UCSD-AML1 (cell line): ENCODE results near the gene ZNF700.
"Not testable (repeated sequence)": the region's sequence is repeated elsewhere in the genome, so short reads cannot be mapped to it uniquely, and the experiment has no call there.

Source experiments
- DNase-seq: peaks from one replicate; lab custom pipeline; 2025; ENCODE audit not compliant: unreplicated experiment; lab: John Stamatoyannopoulos, UW

ZNF700 gene

GRCh38 chr19:11924886-11925650 lies at the start of gene ZNF700:
Gene ZNF700 (plus strand): TSS chr19:11925107. CDS start chr19:11925211, 104 bp downstream.
- DNase-seq = peak; percentile 89

DNA sequence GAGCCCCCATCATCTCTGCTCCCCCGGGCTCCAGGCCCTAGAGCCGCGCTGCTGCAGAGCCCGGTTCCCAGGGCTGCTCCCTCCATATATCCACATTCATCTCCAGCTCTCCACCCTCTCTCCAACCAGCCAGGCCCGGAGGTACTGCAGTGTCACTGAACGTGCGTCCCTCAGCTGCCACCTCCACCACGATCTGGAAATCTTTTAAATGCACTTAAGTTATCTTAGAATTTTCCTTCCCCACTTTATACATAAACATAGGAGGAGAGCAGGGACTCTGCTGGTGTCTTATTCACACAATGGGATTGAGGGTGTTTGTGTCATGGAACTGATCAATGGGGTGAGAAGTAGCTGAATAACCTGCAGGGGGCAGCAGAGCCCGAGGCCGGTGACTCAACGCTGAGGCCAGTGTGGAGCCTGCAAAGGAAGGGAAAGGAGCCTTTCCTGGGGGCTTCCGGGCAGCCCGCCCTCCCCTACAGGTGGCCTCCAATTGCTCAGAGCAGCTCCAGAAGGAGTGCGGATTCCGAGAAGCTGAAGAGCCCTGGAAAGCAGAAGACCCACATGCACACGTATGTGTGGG lies 45.1 kb upstream of the ZNF700 start:
- DNase-seq = peak; percentile 34

DNA sequence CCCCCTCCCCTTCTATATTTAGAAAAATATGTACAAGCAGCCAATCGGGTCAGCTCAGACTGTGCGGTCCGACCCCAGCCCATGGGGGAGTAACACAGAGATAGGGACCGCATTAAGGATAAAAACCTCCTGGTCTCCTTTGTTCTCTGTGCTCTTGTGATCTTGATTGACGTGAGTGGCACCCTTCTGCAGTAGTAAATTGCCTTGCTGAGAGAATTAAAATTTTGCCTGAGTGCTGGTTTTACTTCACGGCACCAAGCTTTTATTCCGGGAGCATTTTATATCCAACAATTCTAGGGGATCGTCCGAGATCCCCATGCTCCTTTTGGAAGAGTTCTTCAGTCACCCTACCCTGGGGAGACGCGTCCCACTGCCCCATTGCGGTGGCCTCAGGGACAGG lies 44.3 kb upstream of the ZNF700 start:
- DNase-seq = no peak

DNA sequence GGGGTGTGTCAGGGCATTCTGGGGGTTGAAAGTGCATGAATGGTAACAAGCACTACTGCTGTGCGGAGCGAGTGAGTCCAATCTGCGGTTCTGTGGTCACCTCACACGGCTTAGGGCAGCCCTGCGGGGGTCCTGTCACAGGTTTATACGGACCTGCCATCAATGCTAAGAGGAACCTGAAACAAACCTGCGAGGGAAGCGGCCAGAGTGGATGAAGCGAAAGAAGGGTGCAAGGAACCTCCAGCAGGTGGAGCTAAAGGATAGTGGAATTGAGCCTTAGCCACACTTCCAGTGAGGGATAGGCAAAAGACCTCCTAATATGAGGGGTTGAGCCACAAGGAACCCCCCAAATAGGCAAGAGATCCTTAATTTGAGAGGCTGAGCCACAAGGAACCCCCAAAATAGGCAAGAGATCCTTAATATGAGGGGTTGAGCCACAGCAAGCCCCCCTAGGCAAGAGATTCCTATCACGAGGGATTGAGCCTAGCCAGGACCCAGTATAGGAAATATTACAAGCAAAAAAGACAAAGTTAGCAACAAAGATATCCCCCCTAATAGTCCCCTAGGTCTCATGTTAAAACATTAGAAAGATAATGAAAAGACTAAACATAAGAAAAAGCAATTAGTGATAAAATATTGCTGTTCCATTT lies 43.6 kb upstream of the ZNF700 start:
- DNase-seq = peak; percentile 53

DNA sequence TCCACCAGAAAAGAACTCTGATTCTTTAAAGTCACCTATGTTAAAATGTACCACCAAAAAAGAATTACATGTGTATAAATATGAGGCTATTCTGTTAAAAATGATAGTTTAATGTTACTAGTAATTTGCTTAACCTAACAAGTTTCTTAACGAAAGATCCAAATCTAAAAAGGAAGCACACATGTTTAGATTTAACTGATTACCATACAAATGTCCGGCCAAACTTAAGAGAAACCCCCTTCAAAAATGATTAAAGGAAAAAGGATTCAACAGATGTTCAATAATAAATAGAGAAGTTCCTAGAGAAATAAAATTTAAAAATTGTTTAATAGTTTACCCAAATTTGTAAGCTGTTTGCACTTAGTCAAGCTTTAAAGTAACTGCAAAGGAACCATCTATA lies 42.3 kb upstream of the ZNF700 start:
- no peak for DNase-seq

- no peak for DNase-seq
Measured at GRCh38 chr19:11887234-11887610, 37.7 kb upstream of the ZNF700 start.

- peak; percentile 84 for DNase-seq
Measured at GRCh38 chr19:11887611-11888531, 37.0 kb upstream of the ZNF700 start, which contains the start of gene ZNF69. Gene ZNF69 (plus strand): TSS chr19:11887782. CDS start chr19:11887924, 142 bp downstream.

DNA sequence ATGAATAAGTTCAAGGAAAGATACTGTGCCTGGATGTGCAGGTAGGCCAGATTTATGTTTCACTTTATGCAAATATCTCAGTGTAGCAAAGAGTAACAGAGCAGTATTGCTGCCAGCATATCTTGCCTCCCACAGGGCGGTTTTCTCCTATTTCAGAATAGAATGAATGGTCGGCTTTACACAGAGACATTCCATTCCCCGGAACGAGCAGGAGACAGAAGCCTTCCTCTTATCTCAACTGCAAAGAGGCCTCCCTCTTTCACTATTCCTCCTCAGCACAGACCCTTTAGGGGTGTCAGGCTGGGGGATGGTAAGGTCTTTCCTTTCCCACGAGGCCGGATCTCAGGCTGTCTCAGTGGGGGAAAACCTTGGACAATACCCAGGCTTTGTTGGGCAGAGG lies 35.0 kb upstream of the ZNF700 start:
- not testable (repeated sequence) for DNase-seq

DNA sequence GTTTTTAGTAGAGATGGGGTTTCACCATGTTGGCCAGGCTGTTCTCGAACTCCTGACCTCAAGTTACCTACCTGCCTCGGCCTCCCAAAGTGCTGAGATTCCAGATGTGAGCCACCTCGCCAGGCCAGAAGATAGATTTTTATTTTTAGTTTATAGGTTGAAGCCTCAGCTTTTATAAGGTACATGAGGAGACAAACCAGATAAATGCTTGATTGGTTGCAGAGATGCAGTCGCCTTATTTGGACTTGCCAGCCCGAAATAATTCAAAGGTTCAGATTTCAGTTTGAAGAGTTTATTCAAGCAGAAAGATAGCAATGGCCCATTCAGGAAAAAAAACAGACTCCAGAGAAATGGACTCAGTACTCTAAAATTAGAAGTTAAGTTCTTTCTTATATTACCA lies 34.3 kb upstream of the ZNF700 start:
- DNase-seq = no peak

GRCh38 chr19:11894851-11895250 lies 30.1 kb upstream of the ZNF700 start:
- no peak for DNase-seq

GRCh38 chr19:11902228-11902627 lies 22.7 kb upstream of the ZNF700 start:
- DNase-seq = no peak

- no peak for DNase-seq
Measured at GRCh38 chr19:11905928-11906327, 19.0 kb upstream of the ZNF700 start.

GRCh38 chr19:11911937-11912336 lies 13.0 kb upstream of the ZNF700 start:
- DNase-seq = not testable (repeated sequence)

DNA sequence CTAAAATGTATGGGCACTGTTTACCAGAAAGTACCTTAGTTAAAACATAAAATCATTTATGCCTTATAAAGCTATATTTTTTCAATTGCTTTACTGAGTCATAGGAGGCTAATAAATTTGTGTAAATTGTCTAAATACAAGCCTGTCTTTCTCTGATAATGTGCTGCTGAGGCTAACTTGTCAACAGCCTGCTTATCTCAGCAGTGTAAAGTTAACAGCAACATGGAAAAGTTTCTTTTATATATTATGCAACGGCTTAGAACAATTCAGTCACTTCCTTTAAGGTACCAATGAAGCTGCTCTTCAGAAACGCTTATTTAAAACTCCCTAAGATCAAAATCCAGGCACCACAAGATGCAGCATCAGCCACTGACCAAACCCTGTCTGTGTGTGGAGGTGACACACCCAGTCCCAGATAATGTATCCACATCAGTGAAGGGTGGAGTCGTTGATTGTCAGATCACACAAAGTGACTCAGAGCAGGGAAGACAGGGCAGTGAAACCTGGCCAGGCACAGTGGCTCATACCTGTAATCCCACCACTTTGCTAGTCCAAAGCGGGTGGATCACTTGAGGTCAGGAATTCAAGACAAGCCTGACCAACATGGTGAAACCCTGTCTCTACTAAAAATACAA lies 10.4 kb upstream of the ZNF700 start:
- not testable (repeated sequence) for DNase-seq

DNA sequence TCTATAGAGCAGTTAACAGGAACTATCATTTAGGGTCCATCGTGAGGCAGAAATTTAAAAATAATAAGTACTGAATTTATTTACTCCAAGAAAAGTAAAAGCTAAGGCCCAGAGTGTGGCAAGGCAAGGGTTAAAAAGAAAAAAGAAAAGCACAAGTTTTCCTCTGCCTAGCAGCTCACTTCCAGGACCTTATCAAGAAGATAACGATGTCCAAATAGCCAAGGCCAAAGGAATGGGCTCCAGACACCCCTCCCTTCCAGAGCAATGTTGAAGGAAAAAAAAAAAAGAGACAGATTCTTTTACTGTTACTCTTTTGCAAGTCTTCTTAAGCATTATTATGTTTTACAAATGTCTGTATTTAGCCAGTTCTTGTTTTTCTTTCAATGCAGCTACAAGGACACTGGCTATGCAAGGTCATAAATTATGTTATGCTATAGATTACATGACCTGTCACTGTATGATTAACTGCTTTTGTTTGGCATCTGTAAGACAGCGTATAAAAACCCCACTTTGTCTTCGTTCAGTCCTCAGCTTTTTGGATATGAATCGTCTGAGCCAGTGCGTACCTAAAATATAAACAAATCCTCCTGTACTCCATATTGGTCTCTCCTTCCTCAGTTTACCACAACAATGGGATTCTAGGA lies 2.9 kb upstream of the ZNF700 start:
- DNase-seq = no peak

DNA sequence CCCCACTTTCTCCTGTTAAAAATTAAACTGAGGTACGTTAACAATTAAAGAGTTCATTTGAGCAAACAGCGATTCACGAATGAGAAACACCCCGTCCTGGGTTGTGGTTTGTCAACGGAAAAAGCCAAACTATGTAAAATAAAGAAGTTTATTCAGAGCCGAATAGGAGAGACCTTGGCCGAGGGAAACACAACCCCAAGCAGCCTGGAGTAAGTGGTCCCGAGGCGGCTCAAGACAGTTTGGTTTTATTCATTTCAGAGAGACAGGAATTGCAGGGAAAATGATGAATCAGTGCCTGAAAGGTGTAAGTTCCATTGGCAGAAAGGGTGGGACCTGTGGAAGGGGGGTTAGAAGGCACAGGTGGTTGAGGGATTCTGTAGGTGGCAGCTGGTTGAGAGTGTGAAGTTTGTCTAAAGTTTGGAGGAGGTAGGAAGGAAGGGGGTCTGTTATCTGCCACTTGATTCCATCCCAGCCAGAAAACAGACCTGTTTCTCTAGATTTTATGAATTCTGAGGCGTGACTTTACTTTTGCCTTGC lies 812 bp downstream of the ZNF700 start:
- DNase-seq = not testable (repeated sequence)

GRCh38 chr19:11927227-11927626 lies 2.3 kb downstream of the ZNF700 start:
- no peak for DNase-seq

DNA sequence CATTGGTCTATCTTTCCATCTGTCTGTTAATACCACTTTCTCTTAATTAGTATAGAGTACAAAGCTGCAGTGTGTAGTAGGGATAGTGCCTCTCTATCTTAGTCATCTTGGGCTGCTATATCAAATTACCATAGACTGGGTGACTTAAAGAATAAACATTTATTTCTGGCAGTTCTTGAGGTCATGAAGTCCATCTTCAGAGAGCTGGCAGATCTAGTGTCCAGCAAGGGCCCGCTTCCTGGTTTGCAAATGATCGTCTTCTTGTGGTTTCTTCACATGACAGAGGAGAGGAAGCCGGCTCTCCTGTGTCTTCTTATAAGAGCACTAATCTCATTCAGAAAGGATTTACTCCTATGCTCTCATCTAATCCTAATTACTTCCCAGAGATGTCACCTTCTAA lies 6.1 kb downstream of the ZNF700 start:
- no peak for DNase-seq

GRCh38 chr19:11931513-11931912 lies 6.6 kb downstream of the ZNF700 start:
- no peak for DNase-seq

DNA sequence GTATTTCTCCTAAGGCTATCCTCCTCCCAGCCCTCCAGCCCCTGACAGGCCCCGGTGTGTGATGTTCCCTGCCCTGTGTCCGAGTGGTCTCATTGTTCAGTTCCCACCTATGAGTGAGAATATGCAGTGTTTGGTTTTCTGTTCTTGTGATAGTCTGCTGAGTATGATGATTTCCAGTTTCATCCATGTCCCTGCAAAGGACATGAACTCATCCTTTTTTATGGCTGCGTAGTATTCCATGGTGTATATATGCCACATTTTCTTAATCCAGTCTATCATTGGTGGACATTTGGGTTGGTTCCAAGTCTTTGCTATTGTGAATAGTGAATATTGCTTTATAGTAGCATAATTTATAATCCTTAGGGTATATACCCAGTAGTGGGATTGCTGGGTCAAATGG lies 10.9 kb downstream of the ZNF700 start:
- DNase-seq = not testable (repeated sequence)
